PFSK-1 (cell line): ENCODE measurements around the gene MSH3.

Source experiments
- FOXP2 ChIP-seq: optimal IDR thresholded peaks from 2 replicates; pipeline ENCODE3; 2011; ENCODE audit warnings: borderline replicate concordance, control low read depth, inconsistent platforms; ENCODE audit not compliant: insufficient read depth; ENCODE audit errors: extremely low read length, extremely low read depth
- POLR2AphosphoS5 ChIP-seq: IDR thresholded peaks from 2 replicates; pipeline ENCODE4 v1.6.1; 2012; ENCODE audit warnings: low read depth, mild to moderate bottlenecking, control low read depth, low read length, moderate library complexity
- SIN3A ChIP-seq: IDR thresholded peaks from 2 replicates; pipeline ENCODE4 v1.6.1; 2012; ENCODE audit warnings: mild to moderate bottlenecking, low read length, moderate library complexity, borderline replicate concordance; ENCODE audit not compliant: insufficient read depth
- TAF1 ChIP-seq: IDR thresholded peaks from 2 replicates; pipeline ENCODE4 v1.6.1; 2012; ENCODE audit warnings: low read length, control low read depth, borderline replicate concordance; ENCODE audit not compliant: insufficient read depth
- TF ChIP-seq, protein P1 (sequence below), 2 experiments: IDR thresholded peaks; 2 replicates each; pipeline versions ENCODE4 v1.6.1 to v1.8.0; 2011 to 2012; ENCODE audit warnings: low read depth in 2 of 2, low read length in 2 of 2, control low read depth in 1 of 2, inconsistent platforms in 1 of 2, mild to moderate bottlenecking in 1 of 2, moderate library complexity in 1 of 2; ENCODE audit not compliant: insufficient read depth in 1 of 2

Gene MSH3

DNA sequence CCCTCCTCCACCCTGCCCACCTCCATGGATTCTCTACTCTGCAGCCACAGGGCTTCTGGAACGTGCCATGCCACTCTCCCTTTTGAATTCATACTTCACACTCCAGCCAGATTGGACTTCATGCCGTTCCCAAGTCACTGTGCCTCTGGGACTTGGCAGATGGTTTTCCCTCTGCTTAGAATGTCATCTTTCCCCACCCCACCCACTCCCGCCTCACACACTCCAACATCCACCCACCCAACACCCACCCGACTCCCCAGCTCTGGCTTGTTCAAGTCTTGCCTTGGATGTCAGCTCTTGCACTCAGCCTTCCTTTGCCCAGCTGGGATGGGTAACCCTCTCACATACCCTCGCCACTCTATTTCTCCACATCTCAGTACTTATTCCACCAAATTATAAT is 142.4 kb downstream of the MSH3 start:
- TF ChIP-seq FOXP2, result no peak
- no peak for TF ChIP-seq SIN3A
- TF ChIP-seq POLR2AphosphoS5, result no peak
- TF ChIP-seq, protein P1, sequence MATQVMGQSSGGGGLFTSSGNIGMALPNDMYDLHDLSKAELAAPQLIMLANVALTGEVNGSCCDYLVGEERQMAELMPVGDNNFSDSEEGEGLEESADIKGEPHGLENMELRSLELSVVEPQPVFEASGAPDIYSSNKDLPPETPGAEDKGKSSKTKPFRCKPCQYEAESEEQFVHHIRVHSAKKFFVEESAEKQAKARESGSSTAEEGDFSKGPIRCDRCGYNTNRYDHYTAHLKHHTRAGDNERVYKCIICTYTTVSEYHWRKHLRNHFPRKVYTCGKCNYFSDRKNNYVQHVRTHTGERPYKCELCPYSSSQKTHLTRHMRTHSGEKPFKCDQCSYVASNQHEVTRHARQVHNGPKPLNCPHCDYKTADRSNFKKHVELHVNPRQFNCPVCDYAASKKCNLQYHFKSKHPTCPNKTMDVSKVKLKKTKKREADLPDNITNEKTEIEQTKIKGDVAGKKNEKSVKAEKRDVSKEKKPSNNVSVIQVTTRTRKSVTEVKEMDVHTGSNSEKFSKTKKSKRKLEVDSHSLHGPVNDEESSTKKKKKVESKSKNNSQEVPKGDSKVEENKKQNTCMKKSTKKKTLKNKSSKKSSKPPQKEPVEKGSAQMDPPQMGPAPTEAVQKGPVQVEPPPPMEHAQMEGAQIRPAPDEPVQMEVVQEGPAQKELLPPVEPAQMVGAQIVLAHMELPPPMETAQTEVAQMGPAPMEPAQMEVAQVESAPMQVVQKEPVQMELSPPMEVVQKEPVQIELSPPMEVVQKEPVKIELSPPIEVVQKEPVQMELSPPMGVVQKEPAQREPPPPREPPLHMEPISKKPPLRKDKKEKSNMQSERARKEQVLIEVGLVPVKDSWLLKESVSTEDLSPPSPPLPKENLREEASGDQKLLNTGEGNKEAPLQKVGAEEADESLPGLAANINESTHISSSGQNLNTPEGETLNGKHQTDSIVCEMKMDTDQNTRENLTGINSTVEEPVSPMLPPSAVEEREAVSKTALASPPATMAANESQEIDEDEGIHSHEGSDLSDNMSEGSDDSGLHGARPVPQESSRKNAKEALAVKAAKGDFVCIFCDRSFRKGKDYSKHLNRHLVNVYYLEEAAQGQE (IDR thresholded peaks at IDR 0.05; ENCODE audit: insufficient read depth in 1 of 2, low read depth in 2 of 2, low read length in 2 of 2), result no peak
- no peak for TF ChIP-seq TAF1

DNA sequence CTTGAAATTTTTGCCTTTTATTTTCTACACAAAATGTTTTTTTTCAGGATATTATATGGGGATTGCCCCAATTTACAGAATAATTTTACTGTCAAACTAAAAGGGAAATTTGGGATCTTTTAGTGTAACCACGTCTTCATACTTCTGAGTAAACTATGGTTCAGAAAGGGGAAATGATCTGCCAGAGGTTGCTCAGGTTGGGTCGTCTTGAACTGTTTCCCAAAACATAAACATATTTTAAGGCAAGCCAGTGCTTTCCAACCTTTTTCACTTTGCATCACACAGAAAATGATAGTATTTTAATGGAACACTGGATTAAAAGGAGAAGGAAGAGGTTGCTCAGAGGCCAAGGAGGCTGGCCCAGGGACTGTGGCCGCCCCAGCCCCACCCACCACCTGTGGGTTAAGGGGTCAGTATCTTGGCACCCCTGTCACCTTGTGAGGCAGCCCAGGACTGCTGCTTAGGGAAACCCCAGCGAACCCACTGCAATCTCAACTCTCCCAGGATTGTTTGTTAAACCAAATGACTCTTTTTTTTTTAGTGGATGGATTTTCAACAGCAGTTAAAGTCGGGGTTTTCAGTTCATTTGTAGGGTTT is 143.1 kb downstream of the MSH3 start:
- TF ChIP-seq, protein P1 (IDR thresholded peaks at IDR 0.05; ENCODE audit: insufficient read depth in 1 of 2, low read depth in 2 of 2, low read length in 2 of 2), result no peak
- no peak for TF ChIP-seq POLR2AphosphoS5
- TF ChIP-seq TAF1, result no peak
- TF ChIP-seq FOXP2, result no peak
- TF ChIP-seq SIN3A, result no peak

DNA sequence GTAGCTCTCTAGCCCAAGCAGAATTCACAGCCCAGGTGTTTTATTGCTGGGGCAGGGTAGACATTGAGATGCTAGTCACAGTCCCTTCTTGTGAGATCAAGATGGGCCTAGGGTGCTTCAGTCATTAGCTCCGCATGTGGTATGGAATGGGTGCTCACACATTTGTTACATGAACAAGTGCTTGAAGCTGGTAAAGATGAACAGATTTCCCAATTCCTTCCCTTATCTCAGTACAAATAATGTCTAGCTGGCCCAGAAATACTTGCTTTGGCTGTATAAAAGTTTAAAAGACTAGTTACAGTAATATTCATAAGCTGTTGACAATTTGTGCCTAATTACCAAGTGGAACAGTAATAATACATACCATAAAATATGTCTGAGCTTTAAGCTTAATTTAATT is 143.7 kb downstream of the MSH3 start:
- TF ChIP-seq SIN3A (no peak), POLR2AphosphoS5 (no peak), FOXP2 (no peak), TAF1 (no peak)
- TF ChIP-seq, protein P1 (IDR thresholded peaks at IDR 0.05; ENCODE audit: insufficient read depth in 1 of 2, low read depth in 2 of 2, low read length in 2 of 2), result no peak

DNA sequence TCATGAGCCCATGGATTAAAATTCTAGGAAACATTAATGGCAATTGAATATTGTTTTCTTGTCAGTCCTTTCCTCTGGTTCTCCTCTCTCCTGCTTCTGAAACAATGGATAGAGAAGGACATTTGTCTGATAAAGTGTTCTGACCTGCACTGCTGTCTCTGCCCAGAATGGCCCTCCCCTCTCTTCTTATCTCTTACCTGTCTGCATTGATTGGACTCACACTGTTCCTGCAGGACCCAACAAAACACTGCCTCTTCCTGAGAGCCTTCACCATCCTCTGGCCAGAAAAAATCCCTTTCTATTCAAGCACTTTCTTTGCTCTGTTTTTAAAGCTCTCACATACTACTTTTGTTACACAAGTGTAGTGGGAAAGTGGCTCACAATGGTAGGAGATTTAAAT is 144.2 kb downstream of the MSH3 start:
- TF ChIP-seq TAF1, result no peak
- TF ChIP-seq POLR2AphosphoS5, result no peak
- no peak for TF ChIP-seq FOXP2
- TF ChIP-seq, protein P1 (IDR thresholded peaks at IDR 0.05; ENCODE audit: insufficient read depth in 1 of 2, low read depth in 2 of 2, low read length in 2 of 2), result no peak
- TF ChIP-seq SIN3A, result no peak

DNA sequence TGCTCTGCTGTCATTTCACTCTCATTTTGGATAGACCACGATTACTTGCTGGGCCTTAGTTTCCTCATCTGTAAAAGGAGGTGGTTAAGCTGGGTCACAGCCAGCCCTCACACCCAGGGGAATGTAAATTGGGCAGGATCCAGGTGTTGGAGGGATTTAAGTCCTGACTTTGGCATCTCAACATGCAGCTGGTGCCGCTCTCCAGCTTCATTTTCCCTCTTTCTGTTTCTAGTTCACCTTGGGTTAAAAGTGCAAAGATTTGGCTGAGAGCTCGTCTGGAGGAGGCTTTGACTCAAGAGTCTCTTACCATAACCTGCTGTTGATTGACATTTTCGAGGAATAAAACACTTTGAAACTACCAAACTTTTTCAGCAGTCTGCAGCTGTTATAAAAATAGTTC is 144.6 kb downstream of the MSH3 start:
- TF ChIP-seq TAF1, result no peak
- no peak for TF ChIP-seq FOXP2
- no peak for TF ChIP-seq SIN3A
- TF ChIP-seq, protein P1 (IDR thresholded peaks at IDR 0.05; ENCODE audit: insufficient read depth in 1 of 2, low read depth in 2 of 2, low read length in 2 of 2), result no peak
- no peak for TF ChIP-seq POLR2AphosphoS5
